Gastroesophageal sphincter (tissue), 4 donors: ENCODE measurements around the gene DNAJC24. TPM values are rescaled to one million over a fixed set of nuclear protein-coding genes. Genes with fewer than 3 reads are reported as not detected.

ENCODE experiments used
- ATAC-seq: fragments of 150-250 bp; one replicate; pipeline ENCODE4 v1.9.1; 2016; ENCODE audit warnings: mild to moderate bottlenecking, moderate library complexity
- H3K27ac ChIP-seq, 4 donors: fragments of 200-600 bp; sonication (generic) in 3 of 4; 1 replicate in 3 of 4; 2 replicates in 1 of 4; pipeline ENCODE4 v1.5.1; 2016 to 2019
- H3K27me3 ChIP-seq: fragments of 200-600 bp; sonication (generic); one replicate; pipeline ENCODE4 v1.5.1; 2019
- H3K36me3 ChIP-seq, 2 donors: fragments of 200-600 bp; sonication (generic); one replicate each; pipeline ENCODE4 v1.5.1; 2019; ENCODE audit warnings: control low read depth in 1 of 2
- H3K4me1 ChIP-seq, 3 donors: fragments of 200-600 bp; sonication (generic); 1 replicate in 2 of 3; 2 replicates in 1 of 3; pipeline ENCODE4 v1.5.1; 2016 to 2019; ENCODE audit warnings: control low read depth in 2 of 3
- H3K4me3 ChIP-seq, 2 donors: fragments of 200-600 bp; sonication (generic); one replicate each; pipeline ENCODE4 v1.5.1; 2019; ENCODE audit warnings: mild to moderate bottlenecking in 1 of 2, moderate library complexity in 1 of 2
- H3K9me3 ChIP-seq, 3 donors: fragments of 200-600 bp; sonication (generic); one replicate each; pipeline ENCODE4 v1.5.1; 2017 to 2019; ENCODE audit warnings: control low read depth in 2 of 3
- EP300 ChIP-seq: sonication (generic); formaldehyde crosslinking; IDR thresholded peaks from one replicate; pipeline ENCODE4 v1.6.1; 2017; ENCODE audit warnings: antibody characterized with exemption, mild to moderate bottlenecking
- POLR2A ChIP-seq, 2 donors: fragments of 450-650 bp; IDR thresholded peaks; one replicate each; pipeline ENCODE4 v1.6.1; 2017; ENCODE audit warnings: antibody characterized with exemption in 2 of 2, mild to moderate bottlenecking in 2 of 2, moderate library complexity in 1 of 2
- POLR2AphosphoS5 ChIP-seq: sonication (generic); formaldehyde crosslinking; IDR thresholded peaks from one replicate; pipeline ENCODE4 v1.6.1; 2017; ENCODE audit warnings: antibody characterized with exemption
- WGBS, 2 donors: methylation state at CpG; one replicate each; pipeline ENCODE4 v1.1.5; 2018; ENCODE audit warnings: low coverage in 1 of 2; 5-methylcytosine and 5-hydroxymethylcytosine counted together
- total RNA-seq, 4 donors: library from RNA; depleted of rRNA; stranded (reverse); fragments of >200 nt; gene quantifications; one replicate each; pipeline ENCODE4 v1.1.0, GENCODE V29; 2016
- TF ChIP-seq, protein P1 (sequence below), 4 experiments: fragments of 200-600 bp in 2 of 4; fragments of 450-650 bp in 2 of 4; sonication (generic) in 1 of 4; IDR thresholded peaks; one replicate each; pipeline ENCODE4 v1.5.1; 2017 to 2019; ENCODE audit warnings: antibody characterized with exemption in 4 of 4, mild to moderate bottlenecking in 2 of 4, moderate library complexity in 2 of 4

Gene DNAJC24
- total RNA-seq, 4 donors from 2014 or later = 17.1 to 25.2 (median 18.6) TPM

DNA sequence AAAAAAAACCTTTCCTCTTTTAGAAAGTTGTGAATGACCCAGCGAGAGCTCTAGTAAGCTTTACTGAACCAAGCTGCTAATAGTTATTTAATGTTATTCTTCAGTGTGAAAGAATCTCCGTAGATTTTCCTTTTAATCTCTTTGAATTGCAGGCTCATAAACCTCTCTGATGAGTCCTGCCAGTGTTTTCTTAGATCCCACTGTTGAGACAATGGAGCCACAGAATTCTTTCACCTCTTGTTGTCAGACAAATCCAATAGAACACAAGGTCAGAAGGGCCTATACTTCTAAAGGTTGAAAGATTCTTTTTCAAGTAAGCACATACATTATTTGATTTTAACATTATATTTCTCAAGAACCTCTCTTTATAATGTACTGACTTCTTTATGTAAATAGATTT is 52.2 kb downstream of the DNAJC24 start:
- peaks cover 0 to 4% (median 0%) of the 10 kb centered on the region in 3 donors for H3K4me1 ChIP-seq
- no peak for ATAC-seq
- 60 to 70% methylated on average over 2 of the region's 2 CpGs for WGBS, 2 donors
- no peaks in the 10 kb centered on the region for H3K36me3 ChIP-seq
- no peaks in the 10 kb centered on the region for H3K27me3 ChIP-seq
- no peak for TF ChIP-seq POLR2AphosphoS5
- TF ChIP-seq, protein P1, sequence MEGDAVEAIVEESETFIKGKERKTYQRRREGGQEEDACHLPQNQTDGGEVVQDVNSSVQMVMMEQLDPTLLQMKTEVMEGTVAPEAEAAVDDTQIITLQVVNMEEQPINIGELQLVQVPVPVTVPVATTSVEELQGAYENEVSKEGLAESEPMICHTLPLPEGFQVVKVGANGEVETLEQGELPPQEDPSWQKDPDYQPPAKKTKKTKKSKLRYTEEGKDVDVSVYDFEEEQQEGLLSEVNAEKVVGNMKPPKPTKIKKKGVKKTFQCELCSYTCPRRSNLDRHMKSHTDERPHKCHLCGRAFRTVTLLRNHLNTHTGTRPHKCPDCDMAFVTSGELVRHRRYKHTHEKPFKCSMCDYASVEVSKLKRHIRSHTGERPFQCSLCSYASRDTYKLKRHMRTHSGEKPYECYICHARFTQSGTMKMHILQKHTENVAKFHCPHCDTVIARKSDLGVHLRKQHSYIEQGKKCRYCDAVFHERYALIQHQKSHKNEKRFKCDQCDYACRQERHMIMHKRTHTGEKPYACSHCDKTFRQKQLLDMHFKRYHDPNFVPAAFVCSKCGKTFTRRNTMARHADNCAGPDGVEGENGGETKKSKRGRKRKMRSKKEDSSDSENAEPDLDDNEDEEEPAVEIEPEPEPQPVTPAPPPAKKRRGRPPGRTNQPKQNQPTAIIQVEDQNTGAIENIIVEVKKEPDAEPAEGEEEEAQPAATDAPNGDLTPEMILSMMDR (IDR thresholded peaks at IDR 0.05) = no peak
- no peak for TF ChIP-seq POLR2A (IDR thresholded peaks at IDR 0.05)
- TF ChIP-seq EP300 = no peak
- H3K4me3 ChIP-seq = no peak overlapping the region
- H3K27ac ChIP-seq = no peak overlapping the region
- H3K9me3 ChIP-seq = no peaks in the 10 kb centered on the region

DNA sequence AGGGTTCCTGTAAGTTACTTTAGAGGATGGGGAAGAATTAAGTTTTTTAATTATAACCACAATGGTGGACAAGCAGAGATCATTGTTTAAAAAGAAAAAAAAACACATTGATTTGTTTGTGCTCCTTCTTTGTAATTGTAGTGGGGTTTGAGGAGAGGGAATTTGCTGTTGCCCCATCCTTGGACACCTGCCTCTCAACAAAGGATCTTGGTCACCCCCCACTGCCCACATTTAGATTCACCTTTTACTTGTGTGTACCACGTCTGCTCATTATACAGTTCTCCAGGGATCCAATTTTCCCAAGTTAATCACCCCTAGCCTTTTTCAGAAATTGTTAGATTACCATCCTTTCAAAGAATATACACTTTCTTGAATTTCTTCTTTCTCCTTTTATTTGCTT is 53.0 kb downstream of the DNAJC24 start:
- H3K4me1 ChIP-seq = no peaks in the 10 kb centered on the region
- H3K27me3 ChIP-seq = no peaks in the 10 kb centered on the region
- H3K27ac ChIP-seq = no peak overlapping the region
- ATAC-seq = no peak
- peaks cover 0 to 4% of the 10 kb centered on the region in 2 donors for H3K36me3 ChIP-seq
- WGBS, 2 donors = 73 to 95% methylated on average over 1 of the region's 1 CpG
- no peaks in the 10 kb centered on the region for H3K9me3 ChIP-seq
- TF ChIP-seq POLR2AphosphoS5 (no peak), EP300 (no peak), POLR2A (IDR thresholded peaks at IDR 0.05) (no peak)
- TF ChIP-seq, protein P1 (IDR thresholded peaks at IDR 0.05) = no peak
- H3K4me3 ChIP-seq = no peak overlapping the region

- H3K27me3 ChIP-seq = no peaks in the 10 kb centered on the region
- no peak overlapping the region for H3K4me3 ChIP-seq
- no peak overlapping the region for H3K27ac ChIP-seq
- H3K36me3 ChIP-seq = peaks cover 0 to 10% of the 10 kb centered on the region in 2 donors
- H3K9me3 ChIP-seq = no peaks in the 10 kb centered on the region
- no peaks in the 10 kb centered on the region for H3K4me1 ChIP-seq
- TF ChIP-seq EP300 = no peak
- TF ChIP-seq, protein P1 (IDR thresholded peaks at IDR 0.05) = no peak
- TF ChIP-seq POLR2AphosphoS5 = no peak
- TF ChIP-seq POLR2A (IDR thresholded peaks at IDR 0.05) = no peak
- no peak for ATAC-seq
These were observed 55.0 kb downstream of the DNAJC24 start for GRCh38 chr11:31424652-31425051.

GRCh38 chr11:31433851-31434250 is 64.2 kb downstream of the DNAJC24 start:
- no peak for TF ChIP-seq POLR2A (IDR thresholded peaks at IDR 0.05)
- TF ChIP-seq EP300 = no peak
- TF ChIP-seq POLR2AphosphoS5 = no peak
- TF ChIP-seq, protein P1 (IDR thresholded peaks at IDR 0.05) = no peak
- Histone ChIP-seq H3K27ac (no peak overlapping the region), H3K4me3 (no peak overlapping the region), H3K4me1 (no peaks in the 10 kb centered on the region), H3K36me3 (peaks cover 0 to 41% of the 10 kb centered on the region in 2 donors), H3K9me3 (no peaks in the 10 kb centered on the region), H3K27me3 (no peaks in the 10 kb centered on the region)
- ATAC-seq = no peak
- 86 to 100% methylated on average over 1 of the region's 1 CpG for WGBS, 2 donors

- H3K27ac ChIP-seq = no peak overlapping the region
- peaks cover 0 to 4% of the 10 kb centered on the region in 2 donors for H3K36me3 ChIP-seq
- H3K27me3 ChIP-seq = no peaks in the 10 kb centered on the region
- no peaks in the 10 kb centered on the region for H3K4me1 ChIP-seq
- 85 to 96% methylated on average over 2 of the region's 2 CpGs for WGBS, 2 donors
- no peaks in the 10 kb centered on the region for H3K9me3 ChIP-seq
- no peak overlapping the region for H3K4me3 ChIP-seq
- TF ChIP-seq, protein P1 (IDR thresholded peaks at IDR 0.05) = no peak
- TF ChIP-seq EP300 (no peak), POLR2AphosphoS5 (no peak), POLR2A (IDR thresholded peaks at IDR 0.05) (no peak)
- no peak for ATAC-seq
These were observed 68.2 kb downstream of the DNAJC24 start for GRCh38 chr11:31437742-31438435.
